Activated CD8-positive, alpha-beta memory T cell treated with anti-CD3 and anti-CD28 coated beads, Interleukin-2, amount 10 ng/mL, durations not matched to agents 7 days and 5 days (primary cell): ENCODE results near the gene SLX1A. TPM values are rescaled to one million over a fixed set of nuclear protein-coding genes. Genes with fewer than 3 reads are reported as not detected.
"Not testable (repeated sequence)": the region's sequence is repeated elsewhere in the genome, so short reads cannot be mapped to it uniquely, and the experiment has no call there.

Experiments
- ATAC-seq: fragments of 150-1000 bp; cut with Tn5 transposase; one replicate; pipeline ENCODE4 v1.10.0; 2021; ENCODE audit warnings: moderate library complexity
- CTCF ChIA-PET: fragments of 350-600 bp; sonication (Branson Sonifier 250); formaldehyde crosslinking; loops from one replicate; lab custom pipeline; 2021; ENCODE audit warnings: antibody characterized with exemption; lab: Charles Lee
- DNase-seq: peaks from one replicate; pipeline ENCODE4 v3.0.0-alpha.2; 2020
- H3K27ac Mint-ChIP-seq: one replicate; pipeline ENCODE4 v1.8.0; 2021; ENCODE audit warnings: mild to moderate bottlenecking, mixed read lengths
- H3K27me3 Mint-ChIP-seq: one replicate; pipeline ENCODE4 v1.8.0; 2021; ENCODE audit warnings: mixed read lengths
- H3K36me3 Mint-ChIP-seq: one replicate; pipeline ENCODE4 v1.8.0; 2021; ENCODE audit warnings: mild to moderate bottlenecking, mixed read lengths
- H3K4me1 Mint-ChIP-seq: one replicate; pipeline ENCODE4 v1.8.0; 2021; ENCODE audit warnings: mixed read lengths
- H3K4me3 Mint-ChIP-seq: one replicate; pipeline ENCODE4 v1.8.0; 2021; ENCODE audit warnings: mild to moderate bottlenecking, moderate library complexity, mixed read lengths
- H3K9me3 Mint-ChIP-seq: one replicate; pipeline ENCODE4 v1.8.0; 2022; ENCODE audit warnings: low read depth, mixed read lengths
- total RNA-seq, 2 experiments: library from RNA; stranded (reverse); gene quantifications; one replicate each; pipeline ENCODE4 v1.2.3, GENCODE V29; 2021

The SLX1A gene
- total RNA-seq, 2 experiments from 2014 or later, result 109 to 121 TPM

DNA sequence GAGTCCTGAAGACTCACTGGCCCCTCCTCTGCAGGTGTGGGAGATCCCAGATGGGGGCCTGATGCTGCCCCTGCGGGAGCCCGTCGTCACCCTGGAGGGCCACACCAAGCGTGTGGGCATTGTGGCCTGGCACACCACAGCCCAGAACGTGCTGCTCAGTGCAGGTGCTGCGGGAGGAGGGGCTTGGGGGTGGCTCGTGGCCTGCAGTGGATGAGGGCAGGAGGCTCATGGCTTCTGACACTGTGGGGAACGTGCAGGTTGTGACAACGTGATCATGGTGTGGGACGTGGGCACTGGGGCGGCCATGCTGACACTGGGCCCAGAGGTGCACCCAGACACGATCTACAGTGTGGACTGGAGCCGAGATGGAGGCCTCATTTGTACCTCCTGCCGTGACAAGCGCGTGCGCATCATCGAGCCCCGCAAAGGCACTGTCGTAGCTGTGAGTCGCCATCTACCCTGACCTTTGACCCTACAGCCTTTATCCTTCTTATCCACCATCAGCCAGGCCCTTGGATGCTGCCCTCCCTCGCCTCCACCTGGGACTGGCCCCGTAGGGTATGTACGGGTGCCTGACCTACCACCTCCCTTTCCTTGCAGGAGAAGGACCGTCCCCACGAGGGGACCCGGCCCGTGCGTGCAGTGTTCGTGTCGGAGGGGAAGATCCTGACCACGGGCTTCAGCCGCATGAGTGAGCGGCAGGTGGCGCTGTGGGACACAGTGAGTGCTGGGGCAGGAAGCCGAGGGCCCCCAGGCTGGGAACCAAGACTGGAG lies 6.7 kb upstream of the SLX1A start:
- peak; percentile 94 for DNase-seq
- Mint-ChIP-seq H3K36me3 (peaks cover 43% of the 10 kb centered on the region), H3K27ac (peak overlapping the region; percentile 100), H3K9me3 (no peaks in the 10 kb centered on the region), H3K27me3 (no peaks in the 10 kb centered on the region), H3K4me1 (peaks cover 24% of the 10 kb centered on the region), H3K4me3 (peak overlapping the region; percentile 100)
- CTCF ChIA-PET, result interaction anchor here (0.8 to 3.6 kb wide), 8 partner anchors 44 to 222 kb away, joined by 3 to 35 read pairs (median 7); partner anchors contain the start of genes GDPD3, SEPTIN1, TBC1D10B and TBX6
- peak; percentile 14 for ATAC-seq

GRCh38 chr16:30187556-30187865 lies 6.2 kb upstream of the SLX1A start:
- no peaks in the 10 kb centered on the region for H3K9me3 Mint-ChIP-seq
- peaks cover 18% of the 10 kb centered on the region for H3K4me1 Mint-ChIP-seq
- CTCF ChIA-PET, result interaction anchor here (0.8 to 3.6 kb wide), 4 partner anchors 45 to 222 kb away, joined by 3 to 35 read pairs (median 6); partner anchors contain the start of genes SEPTIN1 and TBX6
- peak overlapping the region; percentile 100 for H3K4me3 Mint-ChIP-seq
- no peak for DNase-seq
- H3K27ac Mint-ChIP-seq, result peak overlapping the region; percentile 100
- H3K27me3 Mint-ChIP-seq, result no peaks in the 10 kb centered on the region
- H3K36me3 Mint-ChIP-seq, result peaks cover 43% of the 10 kb centered on the region
- ATAC-seq, result no peak

GRCh38 chr16:30187971-30188561 lies 5.6 kb upstream of the SLX1A start:
- no peaks in the 10 kb centered on the region for H3K9me3 Mint-ChIP-seq
- ATAC-seq (no peak), DNase-seq (peak; percentile 44)
- peak overlapping the region; percentile 79 for H3K27ac Mint-ChIP-seq
- H3K4me3 Mint-ChIP-seq, result peak overlapping the region; percentile 100
- peaks cover 16% of the 10 kb centered on the region for H3K4me1 Mint-ChIP-seq
- peaks cover 43% of the 10 kb centered on the region for H3K36me3 Mint-ChIP-seq
- H3K27me3 Mint-ChIP-seq, result no peaks in the 10 kb centered on the region
- CTCF ChIA-PET, result interaction anchor here (0.8 to 1.3 kb wide), 2 partner anchors 96 to 194 kb away, joined by 3 read pairs; partner anchors contain the start of genes SEPTIN1 and TBX6

- ATAC-seq, H3K27ac Mint-ChIP-seq, CTCF ChIA-PET: not testable (repeated sequence)
Measured at GRCh38 chr16:30191158-30191557, 2.5 kb upstream of the SLX1A start.

GRCh38 chr16:30193098-30193497 lies 577 bp upstream of the SLX1A start:
- DNase-seq, H3K36me3 Mint-ChIP-seq, H3K4me3 Mint-ChIP-seq, H3K27ac Mint-ChIP-seq, H3K9me3 Mint-ChIP-seq, H3K27me3 Mint-ChIP-seq, H3K4me1 Mint-ChIP-seq, CTCF ChIA-PET: not testable (repeated sequence)
- peak; percentile 11 for ATAC-seq

More at GRCh38 chr16:30191158-30191557, 2.5 kb upstream of the SLX1A start:
- Mint-ChIP-seq H3K4me1 (peaks cover 16% of the 10 kb centered on the region), H3K36me3 (peaks cover 20% of the 10 kb centered on the region)
- not testable (repeated sequence) for DNase-seq, H3K9me3 Mint-ChIP-seq, H3K27me3 Mint-ChIP-seq, H3K4me3 Mint-ChIP-seq

DNA sequence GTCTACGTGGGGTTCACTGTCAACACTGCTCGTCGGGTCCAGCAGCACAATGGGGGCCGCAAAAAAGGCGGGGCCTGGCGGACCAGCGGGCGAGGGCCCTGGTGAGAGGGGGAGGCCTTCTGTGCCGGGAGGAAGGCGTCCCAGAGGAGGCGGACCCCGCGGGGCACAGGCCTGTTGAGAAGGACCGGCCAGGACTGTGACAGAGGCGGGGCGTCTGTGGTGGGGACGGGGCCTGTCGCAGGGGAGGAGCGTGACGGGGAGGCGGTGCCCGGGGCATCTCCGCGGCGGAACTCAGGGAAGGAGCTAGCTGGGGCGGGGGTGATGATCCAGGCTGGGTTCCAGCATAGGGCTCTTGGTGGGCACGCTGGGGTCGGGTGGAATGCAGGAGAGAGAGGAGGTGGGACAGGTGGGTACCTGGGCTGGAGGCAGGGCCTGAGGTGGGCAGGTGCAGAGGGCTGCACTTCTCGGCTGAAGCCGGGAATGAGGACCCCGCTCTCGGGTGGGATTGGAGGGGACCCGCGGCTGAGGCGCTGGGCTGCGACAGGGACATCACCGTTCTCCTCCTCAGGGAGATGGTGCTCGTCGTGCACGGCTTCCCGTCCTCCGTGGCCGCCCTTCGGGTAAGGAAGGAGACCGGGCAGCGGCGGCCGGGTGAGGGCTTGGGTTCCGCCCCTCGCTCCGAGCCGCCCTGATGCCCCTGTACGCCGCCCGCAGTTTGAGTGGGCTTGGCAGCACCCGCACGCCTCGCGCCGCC lies 674 bp downstream of the SLX1A start:
- H3K9me3 Mint-ChIP-seq, H3K36me3 Mint-ChIP-seq, H3K4me3 Mint-ChIP-seq, H3K27me3 Mint-ChIP-seq, H3K4me1 Mint-ChIP-seq, H3K27ac Mint-ChIP-seq, CTCF ChIA-PET: not testable (repeated sequence)
- DNase-seq (peak; percentile 40), ATAC-seq (peak; percentile 81)

DNA sequence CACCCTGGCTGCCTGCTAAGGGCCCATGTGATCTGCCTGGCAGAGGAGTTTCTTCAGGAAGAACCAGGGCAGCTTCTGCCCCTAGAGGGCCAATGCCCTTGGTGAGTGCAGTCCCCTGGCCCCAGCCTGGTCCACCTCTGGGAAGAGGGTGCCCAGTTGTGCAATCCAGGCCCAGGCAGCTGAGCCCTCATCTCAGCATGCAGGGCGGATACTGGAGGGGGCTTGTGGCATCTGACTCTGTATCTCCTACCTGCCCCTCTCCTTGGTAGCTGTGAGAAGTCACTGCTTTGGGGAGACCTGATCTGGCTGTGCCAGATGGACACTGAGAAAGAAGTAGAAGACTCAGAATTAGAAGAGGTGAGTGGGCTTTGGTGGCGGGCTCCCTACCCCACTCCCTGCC lies 3.3 kb downstream of the SLX1A start:
- DNase-seq, H3K27me3 Mint-ChIP-seq, H3K4me3 Mint-ChIP-seq, CTCF ChIA-PET, H3K9me3 Mint-ChIP-seq, ATAC-seq, H3K27ac Mint-ChIP-seq, H3K36me3 Mint-ChIP-seq, H3K4me1 Mint-ChIP-seq: not testable (repeated sequence)

- H3K9me3 Mint-ChIP-seq, CTCF ChIA-PET, H3K36me3 Mint-ChIP-seq, H3K27ac Mint-ChIP-seq, ATAC-seq, DNase-seq, H3K27me3 Mint-ChIP-seq, H3K4me3 Mint-ChIP-seq, H3K4me1 Mint-ChIP-seq: not testable (repeated sequence)
Measured at GRCh38 chr16:30199049-30199448, 5.4 kb downstream of the SLX1A start, which contains the start of gene SULT1A3. Gene SULT1A3, plus strand, starts transcription at chr16:30199255. Its CDS starts 1,474 bp downstream, at chr16:30200729.

DNA sequence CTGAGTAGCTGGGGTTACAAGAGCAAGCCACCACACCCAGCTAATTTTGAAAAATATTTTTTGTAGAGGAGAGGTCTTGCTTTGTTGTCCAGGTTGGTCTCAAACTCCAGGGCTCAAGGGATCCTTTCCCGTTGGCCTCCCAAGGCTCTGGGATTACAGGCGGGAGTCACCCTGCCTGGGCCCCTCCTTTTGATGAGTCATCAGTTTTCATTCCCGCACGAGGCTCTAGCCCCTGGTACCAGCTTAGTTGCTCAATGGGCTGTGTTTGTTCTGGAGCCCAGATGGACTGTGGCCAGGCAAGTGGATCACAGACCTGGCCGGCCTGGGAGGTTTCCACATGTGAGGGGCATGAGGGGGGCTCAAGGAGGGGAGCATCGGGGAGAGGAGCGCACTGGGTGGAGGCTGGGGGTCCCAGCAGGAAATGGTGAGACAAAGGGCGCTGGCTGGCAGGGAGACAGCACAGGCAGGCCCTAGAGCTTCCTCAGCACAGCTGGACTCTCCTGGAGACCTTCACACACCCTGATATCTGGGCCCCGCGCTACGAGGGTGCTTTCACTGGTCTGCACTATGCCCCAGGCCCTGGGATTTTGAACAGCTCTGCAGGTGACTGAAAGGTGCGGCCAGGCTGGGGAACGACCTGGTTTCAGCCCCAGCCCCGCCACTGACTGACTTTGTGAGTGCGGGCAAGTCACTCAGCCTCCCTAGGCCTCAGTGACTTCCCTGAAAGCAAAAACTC lies 6.1 kb downstream of the SLX1A start:
- H3K27ac Mint-ChIP-seq, H3K36me3 Mint-ChIP-seq, ATAC-seq, H3K27me3 Mint-ChIP-seq, H3K4me3 Mint-ChIP-seq, H3K9me3 Mint-ChIP-seq, DNase-seq, CTCF ChIA-PET, H3K4me1 Mint-ChIP-seq: not testable (repeated sequence)

- H3K27me3 Mint-ChIP-seq, H3K4me3 Mint-ChIP-seq, H3K4me1 Mint-ChIP-seq, H3K36me3 Mint-ChIP-seq, CTCF ChIA-PET, H3K27ac Mint-ChIP-seq, H3K9me3 Mint-ChIP-seq: not testable (repeated sequence)
- ATAC-seq (peak; percentile 70), DNase-seq (peak; percentile 31)
Measured at GRCh38 chr16:30205541-30206236, 12.0 kb downstream of the SLX1A start.

GRCh38 chr16:30206252-30206651 lies 12.6 kb downstream of the SLX1A start:
- H3K27me3 Mint-ChIP-seq, H3K4me3 Mint-ChIP-seq, H3K36me3 Mint-ChIP-seq, H3K4me1 Mint-ChIP-seq, DNase-seq, CTCF ChIA-PET, H3K27ac Mint-ChIP-seq, H3K9me3 Mint-ChIP-seq: not testable (repeated sequence)
- ATAC-seq, result peak; percentile 65

- H3K36me3 Mint-ChIP-seq, H3K27me3 Mint-ChIP-seq, H3K27ac Mint-ChIP-seq, H3K9me3 Mint-ChIP-seq, H3K4me3 Mint-ChIP-seq, CTCF ChIA-PET, H3K4me1 Mint-ChIP-seq, ATAC-seq: not testable (repeated sequence)
- peak; percentile 22 for DNase-seq
Measured at GRCh38 chr16:30207063-30207704, 13.5 kb downstream of the SLX1A start.
